ENCODE results near the gene CD300LD.

GRCh38 chr17:74545843-74546230, 46.2 kb downstream of the CD300LD start, which contains the start of gene CD300C:
- TF ChIP-seq CTCF (IDR thresholded peaks at IDR 0.05; ENCODE audit: poor library complexity) (no peak), EZH2 (IDR thresholded peaks at IDR 0.05; ENCODE audit: borderline replicate concordance) (no peak)
